Measurements from ENCODE around the gene RIF1.

RIF1 gene

GRCh38 chr2:151422917-151423439 is 13.3 kb downstream of the RIF1 start:
- no peak for DNase-seq (ENCODE audit: low read depth)

GRCh38 chr2:151423760-151424159 is 14.1 kb downstream of the RIF1 start:
- DNase-seq (ENCODE audit: low read depth): no peak

DNA sequence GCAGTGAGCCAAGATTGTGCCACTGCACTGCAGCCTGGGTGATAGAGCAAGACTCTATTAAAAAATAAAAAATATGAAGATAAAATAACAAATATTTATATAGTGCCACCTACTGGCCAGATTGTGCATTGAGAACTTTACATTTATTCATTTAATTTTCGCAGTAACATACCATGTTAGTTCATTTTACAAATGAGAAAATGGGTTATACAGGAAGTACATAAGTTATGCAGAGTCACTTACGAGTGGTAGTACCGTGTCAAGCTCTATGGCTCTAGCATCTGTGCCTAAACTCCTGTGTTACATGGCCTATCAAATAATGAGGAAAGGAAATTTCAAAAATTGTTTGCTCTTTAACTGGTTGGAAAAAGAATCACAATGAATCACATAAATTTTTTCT is 27.9 kb downstream of the RIF1 start:
- no peak for DNase-seq (ENCODE audit: low read depth)

DNA sequence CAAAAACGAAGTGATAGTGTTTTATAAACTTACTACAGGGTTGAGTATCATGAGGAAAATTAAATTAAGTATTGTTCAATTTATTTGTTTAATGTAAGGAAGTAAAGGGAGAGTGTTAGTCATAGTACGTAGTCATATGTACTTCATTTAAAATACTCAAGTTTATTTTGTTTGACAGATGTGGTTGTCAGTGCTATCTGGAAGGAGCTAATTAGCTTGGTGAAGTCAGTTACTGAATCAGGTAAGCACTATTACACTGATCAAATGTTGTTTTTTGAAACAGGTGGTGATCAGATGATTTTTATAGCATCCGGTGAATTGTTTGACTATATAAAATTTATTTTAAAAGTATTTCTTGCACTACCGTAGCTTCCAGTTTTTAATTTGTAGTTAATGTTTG is 28.8 kb downstream of the RIF1 start:
- no peak for DNase-seq (ENCODE audit: low read depth)

DNA sequence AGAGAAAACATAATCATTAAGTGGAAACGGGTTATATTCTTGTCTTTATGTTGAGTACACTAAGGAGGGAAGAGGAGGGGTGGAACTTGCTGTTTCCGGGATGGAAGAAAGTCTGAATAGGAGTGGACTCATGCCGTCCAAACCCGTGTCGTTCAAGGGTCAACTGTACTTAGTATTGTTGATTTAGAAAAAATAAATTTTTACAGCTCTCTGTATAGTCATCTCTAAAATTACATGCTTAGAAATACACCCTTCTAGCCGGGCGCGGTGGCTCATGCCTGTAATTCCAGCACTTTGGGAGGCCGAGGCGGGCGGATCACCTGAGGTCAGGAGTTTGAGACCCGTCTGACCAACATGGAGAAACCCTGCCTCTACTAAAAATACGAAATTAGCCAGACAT is 29.4 kb downstream of the RIF1 start:
- DNase-seq (ENCODE audit: low read depth): no peak

DNA sequence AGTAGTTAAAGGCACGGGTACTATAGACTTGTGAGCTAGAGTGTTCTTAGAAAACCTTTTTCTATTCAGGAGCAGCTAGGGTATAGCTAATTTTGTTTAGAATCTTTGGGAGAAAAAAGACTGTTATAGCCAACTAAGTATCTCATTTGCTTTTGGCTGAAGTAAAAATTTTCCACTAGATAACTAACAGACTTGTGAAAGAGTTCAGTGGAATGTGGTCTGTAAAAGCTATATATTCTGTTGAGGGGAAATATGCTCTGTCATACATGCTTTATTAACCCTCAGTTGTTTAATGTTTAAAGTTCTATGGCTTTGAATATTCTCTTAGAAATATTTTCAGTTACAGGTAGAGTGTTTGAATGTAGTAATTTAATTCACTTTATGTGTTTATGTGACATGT is 49.7 kb downstream of the RIF1 start:
- no peak for DNase-seq (ENCODE audit: low read depth)

DNA sequence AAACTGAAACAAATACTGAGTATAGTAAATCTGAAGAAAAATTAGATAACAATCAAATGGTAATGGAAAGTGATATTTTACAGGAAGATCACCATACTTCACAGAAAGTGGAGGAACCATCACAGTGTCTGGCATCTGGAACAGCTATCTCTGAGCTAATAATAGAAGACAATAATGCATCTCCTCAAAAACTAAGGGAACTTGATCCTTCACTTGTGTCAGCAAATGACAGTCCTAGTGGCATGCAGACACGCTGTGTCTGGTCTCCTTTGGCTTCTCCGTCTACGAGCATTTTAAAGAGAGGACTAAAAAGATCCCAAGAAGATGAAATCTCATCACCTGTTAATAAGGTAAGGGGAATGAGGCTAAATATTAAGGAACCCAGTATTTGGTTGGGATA is 56.1 kb downstream of the RIF1 start:
- no peak for DNase-seq (ENCODE audit: low read depth)

GRCh38 chr2:151470556-151470955 is 60.9 kb downstream of the RIF1 start:
- no peak for DNase-seq (ENCODE audit: low read depth)

GRCh38 chr2:151472966-151473365 is 63.3 kb downstream of the RIF1 start:
- no peak for DNase-seq (ENCODE audit: low read depth)

- DNase-seq (ENCODE audit: low read depth): no peak
These were observed 65.4 kb downstream of the RIF1 start for GRCh38 chr2:151475071-151475470.

GRCh38 chr2:151476287-151476686 is 66.6 kb downstream of the RIF1 start:
- DNase-seq (ENCODE audit: low read depth): no peak

DNA sequence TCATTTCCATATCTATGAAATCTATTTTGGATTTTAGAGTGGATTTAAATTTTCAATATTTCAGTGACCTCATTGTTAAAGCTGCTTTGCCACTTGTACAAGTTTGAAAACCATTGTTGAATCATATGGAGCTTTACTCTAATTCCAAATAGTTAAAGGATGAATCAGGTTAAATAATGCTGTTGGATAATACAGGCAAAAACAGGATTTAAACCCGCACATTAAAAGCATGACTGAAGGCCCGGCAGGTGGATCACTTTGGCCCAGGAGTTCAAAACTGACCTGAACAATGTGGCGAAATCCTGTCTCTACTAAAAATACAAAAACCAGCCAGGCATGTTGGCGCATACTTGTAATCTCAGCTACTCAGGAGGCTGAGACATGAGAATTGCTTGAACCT is 68.3 kb downstream of the RIF1 start:
- no peak for DNase-seq (ENCODE audit: low read depth)

DNA sequence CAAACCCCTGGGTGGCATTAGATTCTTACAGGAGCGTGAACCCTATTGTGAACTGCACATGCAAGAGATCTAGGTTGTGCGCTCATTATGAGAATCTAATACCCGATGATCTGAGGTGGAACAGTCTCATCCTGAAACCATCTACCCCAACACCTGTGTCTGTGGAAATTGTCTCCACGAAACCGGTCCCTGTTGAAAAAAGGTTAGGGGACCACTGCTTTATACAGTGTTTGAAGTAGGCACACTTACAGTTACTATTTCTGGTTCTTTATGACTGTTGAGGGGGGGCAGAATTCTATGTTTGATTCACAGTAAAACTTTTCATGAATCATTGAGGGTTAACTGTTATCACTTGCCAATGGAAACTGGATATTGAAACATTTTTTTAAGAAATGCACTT is 72.0 kb downstream of the RIF1 start:
- DNase-seq (ENCODE audit: low read depth): no peak

DNA sequence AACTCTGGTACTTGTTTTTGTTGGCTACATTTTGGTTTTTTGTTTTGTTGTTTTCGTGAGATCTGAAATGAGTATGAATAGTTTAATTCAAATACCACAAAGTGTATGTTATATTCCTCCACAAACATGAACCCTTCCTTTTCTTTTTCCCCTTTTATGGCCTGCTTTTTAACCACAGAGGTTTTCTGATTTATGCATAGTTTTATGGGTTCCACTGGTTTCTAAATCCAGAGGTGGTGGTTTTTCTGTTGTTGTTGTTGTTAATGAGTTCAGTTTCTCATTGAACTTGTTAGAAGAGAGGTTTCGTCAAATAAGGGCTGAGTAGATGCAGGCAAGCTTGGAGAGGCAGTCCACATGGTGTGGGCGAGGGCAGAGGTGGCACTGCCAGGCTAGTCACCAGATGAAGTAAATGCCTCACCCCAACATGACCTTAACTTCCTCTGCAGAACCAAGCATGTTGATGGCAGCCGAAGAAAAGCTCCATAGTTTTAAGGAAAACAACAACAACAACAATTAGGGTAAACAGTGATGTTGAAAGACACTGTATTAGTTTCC is 72.5 kb downstream of the RIF1 start:
- DNase-seq (ENCODE audit: low read depth): no peak

GRCh38 chr2:151483546-151483945 is 73.8 kb downstream of the RIF1 start:
- DNase-seq (ENCODE audit: low read depth): no peak

DNA sequence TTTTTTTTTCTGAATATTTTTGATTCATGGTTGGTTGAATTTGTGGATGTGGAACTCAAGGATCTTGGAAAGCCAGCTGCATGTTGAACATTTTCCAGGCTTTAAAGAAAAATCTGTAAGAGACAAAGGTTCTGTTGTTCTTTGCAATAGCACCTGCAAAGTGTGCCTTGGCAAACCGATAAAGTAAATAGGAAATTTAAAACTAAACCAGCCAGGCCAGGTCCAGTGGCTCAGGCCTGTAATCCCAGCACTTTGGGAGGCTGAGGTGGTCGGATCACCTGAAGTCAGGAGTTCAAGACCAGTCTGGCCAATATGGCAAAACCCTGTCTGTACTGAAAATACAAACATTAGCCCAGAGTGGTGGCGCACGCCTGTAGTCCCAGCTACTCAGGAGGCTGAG is 74.4 kb downstream of the RIF1 start:
- no peak for DNase-seq (ENCODE audit: low read depth)

GRCh38 chr2:151486053-151486452 is 76.4 kb downstream of the RIF1 start:
- no peak for DNase-seq (ENCODE audit: low read depth)

GRCh38 chr2:151490276-151490675 is 80.6 kb downstream of the RIF1 start:
- DNase-seq (ENCODE audit: low read depth): no peak

DNA sequence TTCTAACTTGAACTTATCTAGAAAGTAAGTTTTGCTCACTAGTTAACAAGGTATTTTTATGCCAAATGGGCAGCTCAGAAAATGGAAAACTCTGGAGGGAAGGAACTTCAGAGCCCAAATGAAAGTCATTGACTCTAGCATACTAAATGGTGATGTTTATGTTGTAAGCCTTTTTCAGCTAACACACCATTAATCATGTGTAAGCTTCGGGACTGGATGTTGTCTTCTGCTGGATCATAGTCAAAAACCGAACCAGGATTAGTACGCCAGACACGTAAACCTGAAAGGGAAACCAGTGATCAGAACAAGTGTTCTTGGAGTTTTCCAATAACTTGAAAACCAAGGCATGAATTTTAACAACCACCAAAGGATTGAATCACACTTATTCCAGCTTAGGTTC is 81.8 kb downstream of the RIF1 start:
- DNase-seq (ENCODE audit: low read depth): no peak

DNA sequence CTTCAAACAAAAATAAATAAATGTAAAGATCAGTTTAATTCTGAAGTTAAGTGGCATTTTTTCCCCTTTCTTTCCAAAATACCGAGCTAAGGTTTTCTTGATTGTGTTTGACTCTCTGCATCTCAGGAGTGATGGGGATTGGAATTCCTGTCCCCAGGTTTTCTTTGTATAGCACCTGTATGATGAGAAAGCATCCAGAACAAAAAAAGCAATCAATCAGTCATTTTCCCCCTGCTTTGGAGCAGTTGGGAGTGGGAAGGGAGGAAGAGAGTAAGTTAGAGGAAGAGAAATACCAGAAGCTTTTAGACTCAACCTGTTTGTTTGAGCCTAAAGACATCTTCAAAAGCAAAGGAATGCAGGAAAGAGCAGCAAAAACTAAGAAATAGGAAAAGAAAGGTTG is 88.5 kb downstream of the RIF1 start:
- no peak for DNase-seq (ENCODE audit: low read depth)

DNA sequence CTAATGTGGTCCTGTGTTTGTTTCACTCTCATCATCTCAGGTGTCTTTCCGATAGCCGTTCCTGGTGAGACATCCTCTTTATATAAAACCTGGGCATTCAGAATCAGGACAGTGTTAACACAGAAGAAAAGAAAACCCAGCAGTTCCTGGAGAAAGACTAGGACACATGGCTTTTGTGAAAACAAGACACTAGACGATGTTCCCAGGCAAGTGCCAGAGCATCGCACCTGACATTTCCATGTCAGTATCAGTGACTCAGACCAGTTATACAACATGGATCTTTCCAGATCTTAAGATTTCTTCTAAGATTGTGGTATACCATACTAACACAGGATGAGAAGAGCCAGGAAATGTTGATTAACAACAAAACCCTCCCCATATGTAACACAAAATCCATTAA is 96.5 kb downstream of the RIF1 start:
- no peak for DNase-seq (ENCODE audit: low read depth)

DNA sequence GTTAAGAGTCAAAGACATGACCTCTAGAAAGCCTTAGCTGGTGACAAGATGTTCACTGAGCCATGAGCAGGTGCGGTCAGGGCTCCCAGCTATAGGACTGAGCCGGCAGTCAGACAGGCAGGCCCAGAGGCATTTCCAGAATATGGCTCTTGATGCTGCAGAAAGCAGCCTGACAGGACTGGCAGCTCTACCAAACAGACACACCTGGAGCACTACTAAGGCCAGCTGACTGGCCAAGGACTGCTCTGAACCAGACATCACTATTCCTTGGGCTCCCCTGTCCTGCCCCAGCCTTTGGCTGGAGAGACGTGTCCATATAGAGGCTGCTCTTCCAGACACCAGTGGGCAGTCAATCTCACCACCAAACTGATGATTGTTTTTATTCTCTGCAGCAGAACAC is 98.8 kb downstream of the RIF1 start:
- DNase-seq (ENCODE audit: low read depth): no peak

GRCh38 chr2:151518802-151519201 is 109.1 kb downstream of the RIF1 start:
- no peak for DNase-seq (ENCODE audit: low read depth)

DNA sequence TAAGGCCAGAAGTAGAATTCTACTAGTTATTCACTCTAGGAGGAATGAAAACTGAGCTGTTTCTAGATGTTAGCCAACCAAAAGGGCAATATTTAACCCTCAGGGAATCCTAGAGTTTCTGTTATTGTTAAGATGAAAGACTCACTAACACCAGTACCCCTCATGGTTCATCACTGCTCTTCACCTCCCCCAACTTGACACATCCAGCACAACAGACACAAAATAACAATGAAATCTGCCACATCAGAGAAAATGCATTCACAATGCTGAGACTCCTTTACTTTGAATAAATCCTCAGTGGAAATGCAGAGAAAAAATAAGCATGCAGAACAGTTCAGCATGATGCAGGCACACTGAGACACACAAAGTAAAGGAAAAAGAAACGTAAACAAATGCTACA is 111.3 kb downstream of the RIF1 start:
- no peak for DNase-seq (ENCODE audit: low read depth)

GRCh38 chr2:151522556-151522955 is 112.9 kb downstream of the RIF1 start:
- DNase-seq (ENCODE audit: low read depth): no peak
